NCI-H510A (cell line): ENCODE measurements around the gene TMEM201.

ENCODE experiments used
- DNase-seq: peaks from one replicate; lab custom pipeline; 2025; lab: John Stamatoyannopoulos, UW

Gene TMEM201

DNA sequence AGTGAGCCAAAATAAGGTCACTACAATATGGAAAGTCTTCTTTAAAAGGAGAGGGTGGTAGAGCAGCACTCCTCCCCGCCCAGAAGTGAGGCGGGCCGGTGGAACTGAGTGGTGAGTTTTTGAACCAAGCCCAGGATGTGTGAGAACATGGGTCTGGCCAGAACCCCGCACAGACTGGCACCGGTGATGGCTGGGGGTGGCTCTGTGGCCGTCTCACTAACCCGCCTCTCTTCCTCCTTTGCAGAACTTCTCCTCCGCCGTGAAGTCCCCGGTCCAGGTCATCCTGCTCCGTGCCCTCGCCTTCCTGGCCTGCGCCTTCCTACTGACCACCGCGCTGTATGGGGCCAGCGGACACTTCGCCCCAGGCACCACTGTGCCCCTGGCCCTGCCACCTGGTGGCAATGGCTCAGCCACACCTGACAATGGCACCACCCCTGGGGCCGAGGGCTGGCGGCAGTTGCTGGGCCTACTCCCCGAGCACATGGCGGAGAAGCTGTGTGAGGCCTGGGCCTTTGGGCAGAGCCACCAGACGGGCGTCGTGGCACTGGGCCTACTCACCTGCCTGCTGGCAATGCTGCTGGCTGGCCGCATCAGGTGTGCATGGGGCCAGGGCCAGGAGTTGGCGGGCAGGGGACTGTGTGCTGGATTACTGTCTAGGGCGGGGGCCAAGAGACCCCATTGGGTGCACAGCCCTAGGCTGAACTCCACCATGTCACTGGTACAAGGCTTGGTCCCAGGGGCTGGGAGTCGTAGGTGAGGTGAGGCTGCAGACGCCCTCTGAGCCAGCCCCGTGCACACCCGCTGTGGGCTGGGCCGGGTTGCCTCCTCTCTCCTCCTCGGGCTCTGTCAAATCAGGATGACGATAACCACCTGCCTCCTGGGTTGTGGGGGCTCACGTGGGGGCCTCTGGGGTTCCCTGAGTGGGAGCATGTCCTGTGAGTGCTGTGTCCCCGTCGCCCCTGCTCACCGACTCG is 12.4 kb downstream of the TMEM201 start:
- no peak for DNase-seq

DNA sequence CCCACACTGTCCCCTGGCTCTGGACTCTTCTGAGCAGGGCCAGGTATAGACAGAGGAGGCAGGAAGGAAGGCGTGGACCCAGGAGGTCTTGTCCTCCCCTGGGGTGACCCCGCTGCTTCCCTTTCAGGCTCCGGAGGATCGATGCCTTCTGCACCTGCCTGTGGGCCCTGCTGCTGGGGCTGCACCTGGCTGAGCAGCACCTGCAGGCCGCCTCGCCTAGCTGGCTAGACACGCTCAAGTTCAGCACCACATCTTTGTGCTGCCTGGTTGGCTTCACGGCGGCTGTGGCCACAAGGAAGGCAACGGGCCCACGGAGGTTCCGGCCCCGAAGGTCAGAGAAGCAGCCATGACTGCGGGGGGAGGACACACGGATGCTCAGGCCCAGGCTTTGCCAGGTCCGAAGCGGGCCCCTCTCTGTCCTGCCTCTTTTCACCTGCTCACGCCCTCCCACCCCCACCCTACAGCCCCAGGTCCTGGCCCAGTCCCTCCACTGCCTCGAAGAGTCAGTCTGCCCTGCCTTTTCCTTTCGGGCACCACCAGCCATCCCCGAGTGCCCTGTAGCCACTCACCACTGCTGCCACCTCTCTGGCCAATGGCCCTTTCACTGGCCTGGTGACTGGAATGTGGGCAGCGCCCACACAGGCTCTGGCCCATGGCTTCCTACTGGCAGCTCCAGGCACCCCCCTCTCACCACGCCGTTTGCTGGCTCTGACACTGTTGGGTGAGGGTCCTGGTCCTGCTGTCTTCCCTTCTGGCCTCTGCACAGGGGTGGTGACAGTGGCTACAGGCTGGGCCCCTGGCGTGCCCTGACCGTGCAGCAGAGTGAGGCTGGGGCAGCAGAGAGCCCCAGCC is 13.5 kb downstream of the TMEM201 start:
- no peak for DNase-seq

DNA sequence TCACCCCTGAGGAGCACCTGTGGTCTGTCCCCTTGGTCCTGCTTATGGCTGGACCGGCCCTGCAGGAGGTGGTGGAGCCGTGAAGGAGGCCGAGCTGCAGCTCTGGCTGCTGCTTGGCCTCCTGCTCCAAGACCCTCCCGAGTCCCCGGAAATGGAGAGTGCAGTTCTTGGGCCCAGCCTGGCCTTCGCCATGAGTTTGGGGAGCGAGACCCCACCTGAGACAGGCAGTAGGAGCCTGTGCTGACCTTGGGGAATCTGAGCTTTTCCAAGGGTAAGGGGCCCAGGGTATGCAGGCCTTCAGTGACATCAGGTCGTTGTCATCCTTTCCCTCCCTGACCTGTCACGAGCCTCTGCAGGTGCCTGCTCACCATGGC is 14.1 kb downstream of the TMEM201 start:
- no peak for DNase-seq

DNA sequence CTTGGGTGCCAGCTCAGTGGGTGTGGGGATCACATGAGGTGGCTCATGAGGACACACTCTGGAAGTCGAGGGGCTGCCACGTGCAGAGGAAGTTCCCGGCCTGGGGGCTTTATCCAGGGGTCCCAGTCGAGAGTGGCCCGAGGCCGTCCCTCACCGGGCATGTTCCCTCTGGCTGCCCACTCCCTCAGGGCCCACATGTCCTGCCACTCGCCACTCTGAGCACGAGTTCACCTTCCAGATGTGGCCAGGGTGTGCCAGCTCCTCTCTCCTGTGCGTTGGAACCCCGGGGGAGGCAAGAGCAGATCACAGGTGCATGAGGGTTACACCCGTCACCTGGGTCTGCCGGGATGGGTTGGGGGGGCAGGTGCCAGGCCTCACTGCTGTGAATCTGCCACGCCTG is 14.6 kb downstream of the TMEM201 start:
- DNase-seq = no peak

DNA sequence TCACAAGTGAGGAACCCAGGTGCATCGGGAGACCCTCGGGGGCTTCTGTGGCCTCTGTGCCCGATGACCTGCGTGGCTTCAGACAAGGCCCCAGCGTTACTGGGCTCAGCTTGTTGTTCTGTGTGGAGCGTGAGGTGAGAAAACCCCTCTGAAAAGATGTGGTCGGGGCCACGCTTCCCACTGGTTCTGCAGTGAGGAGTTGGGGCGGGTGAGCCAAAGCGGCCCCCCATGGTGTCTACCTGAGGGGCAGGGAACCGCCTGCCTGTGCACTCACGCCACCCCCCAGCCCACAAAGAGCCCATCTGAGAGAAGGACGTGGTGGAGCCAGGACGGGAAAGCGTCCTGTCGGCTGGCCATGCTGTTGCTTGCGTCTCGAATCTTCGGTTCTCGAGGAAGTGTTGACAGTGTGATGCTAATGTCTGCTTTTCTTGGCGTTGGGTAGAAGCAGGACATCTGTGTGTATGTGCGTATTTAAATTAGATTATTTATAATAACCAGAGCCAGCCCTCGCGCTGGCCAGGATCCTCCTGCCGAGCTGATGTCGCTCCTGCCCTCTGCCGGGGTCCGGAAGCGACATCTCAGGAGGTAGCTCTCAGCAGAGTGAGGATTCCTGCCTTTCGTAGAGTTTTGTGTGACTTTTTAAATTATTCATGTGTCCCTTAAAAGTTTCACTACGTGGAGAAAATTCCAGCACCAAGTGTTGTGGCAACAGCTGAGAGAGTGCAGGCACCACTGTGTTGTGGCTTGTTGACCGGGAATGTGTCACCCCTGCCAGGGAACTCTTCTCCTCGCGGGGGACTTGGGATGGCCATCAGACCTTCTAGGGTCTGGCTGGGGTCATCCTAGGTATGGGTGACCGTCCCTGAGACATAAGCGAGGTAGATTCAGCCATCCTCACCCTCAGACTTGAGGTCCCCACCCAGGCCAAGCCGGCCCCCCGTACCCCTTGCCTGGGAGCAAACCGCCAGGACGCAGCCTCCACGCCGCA is 15.3 kb downstream of the TMEM201 start:
- no peak for DNase-seq

DNA sequence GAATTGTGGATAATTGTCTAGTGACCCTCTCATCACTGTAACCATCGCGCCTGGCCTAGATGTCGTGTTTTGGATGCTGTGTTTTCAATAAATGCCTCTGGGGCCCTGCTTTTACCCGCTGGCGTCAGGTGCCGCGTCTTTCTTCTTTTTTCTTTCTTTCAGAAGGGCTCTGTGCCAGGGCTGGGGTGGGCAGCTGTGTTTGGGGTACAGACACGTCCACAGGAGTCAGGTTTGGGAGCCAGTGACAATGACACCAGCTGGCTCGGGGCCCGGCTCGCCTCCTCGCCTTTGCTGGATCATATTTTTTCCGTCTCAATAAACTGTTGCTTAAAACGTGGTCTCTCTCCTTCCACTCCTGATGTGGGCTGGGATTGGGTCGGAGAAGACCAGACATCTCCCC is 16.1 kb downstream of the TMEM201 start:
- DNase-seq = no peak

DNA sequence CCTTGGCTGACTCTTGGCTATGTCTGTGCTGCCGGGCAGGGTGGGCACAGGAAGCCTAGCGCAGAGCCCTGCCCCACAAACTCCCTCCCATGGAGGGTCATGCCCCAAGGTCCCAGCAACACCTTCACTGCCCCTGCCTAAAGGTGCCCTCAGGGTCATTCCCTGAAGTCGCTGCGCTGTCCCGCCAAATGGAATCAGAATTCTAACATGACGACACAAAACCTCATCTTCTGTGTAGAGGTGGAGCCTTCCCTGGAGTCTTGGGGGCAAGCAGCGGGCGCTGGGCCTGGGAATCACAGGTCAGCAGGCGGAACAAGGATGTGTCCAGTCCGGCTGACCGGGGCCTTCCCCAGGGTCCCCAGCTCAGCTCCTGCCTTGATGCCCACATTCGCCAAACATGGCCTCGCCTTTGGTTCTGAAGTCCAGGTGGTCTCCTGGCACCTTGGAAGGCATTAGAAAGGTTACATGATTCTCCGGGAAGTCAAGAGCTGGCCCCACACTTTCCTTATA is 17.3 kb downstream of the TMEM201 start:
- no peak for DNase-seq

DNA sequence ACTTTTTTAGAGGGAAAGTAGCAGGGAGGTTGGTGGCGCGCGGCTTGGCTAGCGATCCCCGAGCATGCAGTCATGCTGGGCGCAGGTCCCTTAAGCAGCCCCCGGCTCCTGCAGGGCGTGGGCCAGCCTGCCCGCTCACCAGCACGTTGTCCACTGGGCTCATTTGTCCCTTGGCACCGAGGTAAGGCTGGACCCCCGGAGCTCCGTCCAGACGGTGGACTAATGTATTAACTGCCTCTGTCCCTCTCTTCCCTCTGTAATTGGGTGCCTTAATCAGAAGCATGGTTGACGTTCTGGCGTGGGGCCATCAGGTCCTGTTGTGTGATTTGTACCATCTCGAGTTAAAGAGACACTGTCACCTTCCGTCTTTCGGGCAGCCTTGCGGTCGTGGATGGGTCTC is 17.7 kb downstream of the TMEM201 start:
- no peak for DNase-seq

DNA sequence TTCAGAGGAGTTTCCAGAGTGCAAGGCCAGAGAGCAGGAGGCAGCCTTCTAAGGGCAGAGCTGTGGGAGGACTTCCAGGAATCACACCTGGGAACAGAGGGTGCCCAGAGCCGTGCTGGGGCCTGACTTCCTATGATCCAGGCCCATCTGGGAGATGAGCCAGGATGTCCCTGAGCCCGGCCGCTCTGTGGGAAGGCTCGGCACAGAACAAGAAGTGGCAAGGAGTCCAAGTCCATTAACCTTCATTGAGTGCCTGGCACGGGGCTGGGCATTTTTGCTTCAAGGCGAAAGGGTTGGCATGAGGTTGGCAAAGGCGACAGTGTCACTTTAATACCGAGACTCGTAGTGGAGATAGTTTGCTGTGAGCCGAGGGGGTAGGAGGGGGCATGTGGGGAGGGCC is 18.2 kb downstream of the TMEM201 start:
- DNase-seq = no peak

DNA sequence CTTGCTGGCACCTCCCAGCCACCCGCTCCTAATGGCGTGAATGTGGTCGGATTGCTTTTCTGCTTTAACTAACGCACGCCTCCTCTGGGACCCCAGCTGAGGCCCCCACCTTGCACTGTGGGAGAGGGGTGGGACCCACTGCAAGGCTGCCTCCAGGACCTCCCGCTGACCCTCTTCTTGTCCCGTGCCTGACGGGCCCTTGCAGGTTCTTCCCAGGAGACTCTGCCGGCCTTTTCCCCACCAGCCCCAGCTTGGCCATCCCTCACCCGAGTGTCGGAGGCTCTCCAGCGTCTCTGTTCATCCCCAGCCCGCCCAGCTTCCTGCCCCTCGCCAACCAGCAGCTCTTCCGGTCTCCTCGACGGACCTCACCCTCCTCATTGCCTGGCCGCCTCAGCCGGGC is 18.6 kb downstream of the TMEM201 start:
- DNase-seq = no peak

DNA sequence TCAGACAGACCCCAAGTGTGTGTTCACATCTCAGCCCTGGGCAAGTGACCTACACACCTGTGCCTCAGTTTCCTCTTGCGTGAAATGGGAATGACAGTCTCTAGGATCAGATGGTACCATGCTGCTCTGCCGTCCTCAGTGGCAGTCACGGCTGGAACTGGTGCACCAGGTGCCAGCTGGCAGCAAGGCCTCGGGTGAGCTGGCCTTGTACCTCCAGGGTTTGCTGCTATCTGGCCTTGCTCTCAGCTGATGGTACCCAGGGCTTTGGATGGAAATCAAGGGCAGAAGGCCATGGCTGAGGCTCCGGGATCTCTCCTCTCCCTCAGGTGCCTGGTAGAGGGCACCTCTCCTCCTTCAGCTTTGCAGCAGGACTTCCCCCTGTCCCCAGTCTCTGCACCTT is 21.3 kb downstream of the TMEM201 start:
- no peak for DNase-seq

DNA sequence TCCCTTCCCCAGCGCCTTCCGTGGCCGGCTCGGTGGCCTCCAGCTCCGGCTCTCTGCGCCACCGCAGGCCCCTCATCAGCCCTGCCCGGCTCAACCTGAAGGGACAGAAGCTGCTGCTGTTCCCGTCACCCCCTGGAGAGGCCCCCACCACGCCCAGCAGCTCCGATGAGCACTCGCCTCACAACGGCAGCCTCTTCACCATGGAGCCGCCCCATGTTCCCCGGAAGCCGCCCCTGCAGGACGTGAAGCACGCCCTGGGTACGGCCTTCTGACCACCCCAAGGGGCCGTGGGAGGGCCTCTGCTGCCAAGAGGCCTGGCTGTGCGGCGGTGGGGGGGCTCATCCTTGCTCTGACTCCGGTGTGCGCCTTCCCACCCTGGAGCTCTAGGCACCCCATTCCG is 21.8 kb downstream of the TMEM201 start:
- DNase-seq = no peak

DNA sequence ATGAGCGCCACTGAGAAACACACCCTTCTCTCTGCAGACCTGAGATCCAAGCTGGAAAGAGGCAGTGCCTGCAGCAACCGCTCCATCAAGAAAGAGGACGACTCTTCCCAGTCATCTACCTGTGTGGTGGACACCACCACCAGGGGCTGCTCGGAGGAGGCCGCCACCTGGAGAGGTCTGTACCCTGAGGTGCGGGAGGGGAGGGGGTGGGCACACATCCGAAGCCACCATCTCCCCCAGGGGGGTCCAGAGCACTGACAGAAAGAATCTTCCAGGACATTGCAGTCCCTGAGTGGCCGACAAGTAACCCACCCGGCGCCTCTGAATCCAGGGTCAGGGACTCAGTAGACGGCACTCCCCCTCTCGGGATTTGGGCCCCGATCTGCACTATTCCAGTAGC is 23.0 kb downstream of the TMEM201 start:
- DNase-seq = no peak

DNA sequence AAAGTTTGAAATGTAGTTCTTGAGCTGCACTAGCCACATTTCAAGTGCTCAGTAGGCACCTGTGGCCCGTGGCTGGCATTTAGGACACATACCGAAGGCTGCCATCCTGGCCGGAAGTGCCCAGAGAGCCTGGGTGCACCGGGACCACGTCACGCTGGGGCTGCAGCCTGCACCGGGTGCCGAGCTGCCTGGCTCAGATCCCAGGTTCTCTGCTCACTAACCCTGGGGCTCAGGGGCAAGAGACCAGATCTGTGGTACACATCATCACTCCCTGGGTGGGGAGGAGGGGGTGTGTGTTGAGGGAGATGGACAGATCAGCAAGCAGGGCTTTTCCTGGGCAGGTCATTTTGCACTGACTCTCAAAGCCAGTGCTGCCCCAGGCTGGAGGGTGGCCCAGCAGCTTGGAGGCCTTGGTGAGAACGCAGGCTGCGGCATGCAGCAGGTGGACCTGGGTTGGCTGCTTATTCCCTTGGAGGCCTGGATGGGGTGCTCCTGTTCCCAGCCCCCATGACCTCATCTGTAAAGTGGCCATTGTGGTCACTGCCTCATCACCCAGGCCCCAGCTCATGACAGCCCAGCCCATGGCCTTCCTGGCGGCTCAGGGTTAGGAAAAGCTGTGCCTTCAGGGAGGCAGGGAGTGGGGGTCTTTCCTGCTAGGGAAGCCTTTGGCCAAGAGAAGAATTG is 23.6 kb downstream of the TMEM201 start:
- DNase-seq = no peak

DNA sequence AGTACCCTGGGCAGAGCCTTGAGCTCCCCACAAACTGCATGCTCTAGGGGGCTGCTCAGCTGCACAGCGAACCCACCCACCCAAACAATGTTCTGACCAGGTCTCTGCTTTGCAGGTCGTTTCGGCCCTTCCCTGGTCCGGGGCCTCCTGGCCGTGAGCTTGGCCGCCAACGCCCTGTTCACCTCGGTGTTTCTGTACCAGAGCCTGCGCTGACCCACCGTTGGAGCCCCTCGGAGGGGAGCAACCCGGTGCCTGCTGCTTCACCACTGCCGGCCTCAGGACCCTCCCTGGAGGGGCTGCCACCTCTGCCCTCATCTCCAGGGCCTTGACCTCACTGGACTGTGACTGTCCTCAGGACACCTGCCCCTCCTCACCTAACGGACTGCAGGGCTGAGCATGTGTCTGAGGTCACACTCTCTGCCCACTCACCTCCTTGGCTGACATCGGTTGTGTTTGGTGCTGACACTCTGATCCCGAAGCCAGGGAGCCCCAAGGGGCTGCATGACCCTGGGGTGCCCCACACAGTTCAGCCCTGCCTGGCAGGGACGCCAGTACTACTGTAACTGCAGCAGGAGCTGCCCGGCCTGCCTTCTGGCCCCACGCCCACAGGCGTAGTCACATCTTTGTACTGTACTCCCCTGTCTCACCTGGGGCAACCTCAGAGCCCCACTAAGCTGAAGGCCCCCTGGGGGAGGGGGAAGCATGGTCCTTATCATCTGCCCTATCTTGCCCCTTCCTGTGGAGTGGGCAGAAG is 24.3 kb downstream of the TMEM201 start:
- no peak for DNase-seq

DNA sequence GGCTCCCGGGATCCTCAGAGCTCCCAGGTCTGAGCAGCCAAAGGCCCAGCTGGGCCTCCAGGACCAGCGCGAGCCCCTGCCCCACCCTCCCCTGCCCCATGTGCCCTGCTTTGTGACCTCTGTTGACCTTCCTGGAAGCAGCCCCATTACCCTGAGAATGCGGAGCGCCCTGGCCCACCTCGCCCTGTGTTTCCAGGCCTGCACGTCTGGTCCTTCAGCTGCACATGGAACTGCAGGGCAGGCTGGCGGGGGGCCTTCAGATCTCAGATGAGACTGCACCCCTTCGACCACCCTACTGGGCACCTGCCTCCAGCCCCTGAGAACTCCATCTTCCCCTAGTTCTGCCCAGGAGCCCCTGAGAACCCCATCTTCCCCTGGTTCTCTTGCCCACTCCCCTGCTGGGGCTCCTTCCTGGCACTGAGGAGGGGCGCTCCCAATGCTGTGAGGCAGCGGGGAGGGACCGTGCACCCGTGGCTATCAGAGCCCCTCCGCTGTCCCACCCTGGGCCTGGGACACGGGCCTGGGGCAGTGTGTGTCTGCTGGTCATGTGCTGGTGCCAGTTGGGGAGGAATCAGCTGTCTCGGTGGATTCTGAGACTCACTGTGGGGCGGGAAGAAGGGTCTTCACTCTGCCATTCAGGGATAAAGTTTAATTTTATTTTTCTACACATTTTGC is 25.1 kb downstream of the TMEM201 start:
- no peak for DNase-seq

DNA sequence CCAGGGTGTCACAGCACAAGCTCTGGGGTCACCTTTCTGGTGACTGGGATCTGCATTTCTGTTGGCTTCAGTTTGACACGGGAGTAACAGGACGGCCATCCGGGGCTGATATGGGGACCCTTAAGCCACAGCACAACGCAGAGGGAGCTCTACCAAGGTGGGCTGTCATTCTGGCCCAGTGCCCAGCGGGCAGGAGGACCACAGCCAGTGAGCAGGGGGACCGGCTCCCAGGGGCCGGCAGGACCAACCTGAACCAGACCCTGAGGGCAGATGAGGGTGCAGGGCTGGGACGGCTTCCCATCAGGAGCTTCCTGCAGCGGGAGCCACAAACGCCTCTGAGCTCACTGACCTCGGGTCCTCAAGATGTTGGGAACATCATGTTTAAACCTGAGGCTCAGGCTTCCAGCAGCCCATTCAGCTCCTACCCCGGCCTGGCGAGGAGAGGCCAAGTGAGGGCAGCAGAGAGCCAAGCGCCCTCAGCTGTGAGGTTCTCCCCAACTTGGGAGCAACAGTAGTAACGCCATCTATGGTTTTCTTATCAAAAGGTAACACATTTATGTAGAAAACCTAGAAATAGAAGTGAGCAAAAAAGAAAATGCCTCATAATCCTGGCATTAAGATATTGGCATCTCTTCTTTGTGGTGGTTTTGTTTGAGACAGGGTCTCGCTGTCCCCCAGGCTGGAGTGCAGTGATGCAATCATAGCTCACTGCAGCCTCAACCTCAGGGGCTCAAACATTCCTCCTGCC is 26.8 kb downstream of the TMEM201 start:
- DNase-seq = peak; percentile 42

DNA sequence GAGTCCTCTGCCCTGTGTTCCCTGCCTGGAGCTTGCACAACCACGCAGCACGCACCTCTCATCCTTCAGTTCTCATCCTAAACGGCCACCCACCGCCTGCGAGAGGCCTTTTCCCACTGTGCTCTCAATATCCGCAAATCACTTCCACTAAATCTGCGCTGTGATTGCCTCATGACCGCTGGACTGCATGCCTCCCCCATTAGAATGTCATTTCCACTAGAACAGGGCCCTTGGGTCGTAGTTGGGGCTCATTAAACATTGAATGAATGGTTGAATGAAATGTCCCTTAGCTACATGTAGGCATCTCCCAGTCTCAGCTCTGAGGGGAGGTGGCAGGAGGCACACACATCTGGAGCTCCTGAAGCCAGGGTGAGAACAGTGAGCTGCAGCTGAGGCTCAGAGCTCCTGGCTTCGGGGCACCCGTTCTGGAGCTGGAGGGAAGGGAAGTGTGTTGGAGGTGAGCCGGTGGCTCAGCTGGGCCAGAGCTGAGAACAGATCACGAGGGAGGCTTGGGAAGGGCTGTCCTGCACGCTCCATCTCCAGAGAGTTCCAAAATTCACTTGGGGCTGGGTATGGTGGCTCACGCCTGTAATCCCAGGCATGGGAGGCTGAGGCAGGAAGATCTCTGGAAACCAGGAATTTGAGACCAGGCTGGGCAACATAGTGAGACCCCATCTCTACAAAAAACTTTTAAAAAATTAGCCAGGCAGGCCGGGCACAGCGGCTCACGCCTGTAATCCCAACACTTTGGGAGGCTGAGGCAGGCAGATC is 30.4 kb downstream of the TMEM201 start:
- DNase-seq = no peak
